Measurements from ENCODE around the gene TMEM204.

The TMEM204 gene

GRCh38 chr16:1500465-1501150 lies 32.9 kb upstream of the TMEM204 start:
- no peak for DNase-seq

DNA sequence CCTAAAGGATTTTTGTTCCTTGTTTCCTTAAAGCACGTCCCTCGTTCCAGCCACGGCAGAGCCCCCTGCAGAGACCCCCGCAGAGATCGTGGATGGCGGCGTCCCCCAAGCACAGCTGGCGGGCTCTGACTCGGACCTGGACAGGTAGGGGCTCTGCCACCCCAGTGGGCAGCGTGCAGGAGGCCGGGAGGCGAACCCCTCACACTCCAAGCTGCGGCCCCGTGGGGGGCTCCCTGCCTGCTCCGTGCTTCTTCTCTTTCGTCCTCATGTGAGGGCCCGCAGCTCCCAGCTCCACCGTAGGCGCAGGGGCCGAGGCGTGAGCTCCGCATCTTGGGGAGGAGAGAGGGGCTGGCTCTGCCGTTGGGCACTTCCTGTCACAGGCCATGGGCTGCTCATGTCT lies 31.8 kb upstream of the TMEM204 start:
- no peak for DNase-seq

GRCh38 chr16:1502092-1503004 lies 31.1 kb upstream of the TMEM204 start:
- DNase-seq = no peak

GRCh38 chr16:1503110-1503955 lies 30.1 kb upstream of the TMEM204 start:
- no peak for DNase-seq

DNA sequence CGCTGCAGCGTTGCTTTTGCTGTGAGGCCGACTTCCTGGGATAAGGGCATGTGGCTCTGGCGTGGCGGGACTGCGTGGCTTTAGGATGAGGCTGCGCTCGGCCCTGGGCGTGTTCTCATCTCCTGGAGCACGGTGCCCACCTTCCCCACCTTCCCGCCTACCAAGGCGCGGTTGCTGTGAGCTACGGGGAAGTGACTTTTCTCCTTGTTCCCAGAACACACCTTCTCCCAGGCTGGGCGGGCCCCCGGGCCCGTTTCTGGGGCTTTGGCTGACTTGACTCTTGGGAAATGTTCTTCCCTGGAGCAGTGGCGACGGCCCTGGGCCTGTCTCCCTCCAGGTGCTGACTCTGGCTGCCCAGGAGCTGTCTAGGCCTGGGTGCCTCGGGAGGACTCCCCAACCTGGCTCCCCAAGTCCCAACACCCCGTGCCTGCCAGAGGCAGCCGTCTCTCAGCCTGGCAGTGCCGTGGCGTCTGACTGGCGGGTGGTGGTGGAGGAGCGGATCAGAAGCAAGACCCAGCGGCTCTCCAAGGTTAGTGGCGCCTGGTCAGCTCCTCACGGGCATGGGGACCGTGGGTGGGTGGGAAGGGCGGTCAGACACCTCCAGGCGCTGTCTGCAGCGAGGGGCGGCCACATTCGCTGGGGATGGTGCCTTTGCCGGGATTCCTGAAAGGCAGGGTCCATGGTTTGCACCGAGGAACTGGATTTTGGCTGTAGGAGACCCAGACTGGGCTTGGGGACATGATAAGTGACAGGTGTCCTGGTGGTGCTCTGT lies 28.2 kb upstream of the TMEM204 start:
- no peak for DNase-seq

- DNase-seq = no peak
These were observed 27.6 kb upstream of the TMEM204 start for GRCh38 chr16:1505912-1506311.

GRCh38 chr16:1506494-1507213 lies 26.8 kb upstream of the TMEM204 start:
- DNase-seq = no peak

GRCh38 chr16:1508494-1509187 lies 24.8 kb upstream of the TMEM204 start:
- no peak for DNase-seq

DNA sequence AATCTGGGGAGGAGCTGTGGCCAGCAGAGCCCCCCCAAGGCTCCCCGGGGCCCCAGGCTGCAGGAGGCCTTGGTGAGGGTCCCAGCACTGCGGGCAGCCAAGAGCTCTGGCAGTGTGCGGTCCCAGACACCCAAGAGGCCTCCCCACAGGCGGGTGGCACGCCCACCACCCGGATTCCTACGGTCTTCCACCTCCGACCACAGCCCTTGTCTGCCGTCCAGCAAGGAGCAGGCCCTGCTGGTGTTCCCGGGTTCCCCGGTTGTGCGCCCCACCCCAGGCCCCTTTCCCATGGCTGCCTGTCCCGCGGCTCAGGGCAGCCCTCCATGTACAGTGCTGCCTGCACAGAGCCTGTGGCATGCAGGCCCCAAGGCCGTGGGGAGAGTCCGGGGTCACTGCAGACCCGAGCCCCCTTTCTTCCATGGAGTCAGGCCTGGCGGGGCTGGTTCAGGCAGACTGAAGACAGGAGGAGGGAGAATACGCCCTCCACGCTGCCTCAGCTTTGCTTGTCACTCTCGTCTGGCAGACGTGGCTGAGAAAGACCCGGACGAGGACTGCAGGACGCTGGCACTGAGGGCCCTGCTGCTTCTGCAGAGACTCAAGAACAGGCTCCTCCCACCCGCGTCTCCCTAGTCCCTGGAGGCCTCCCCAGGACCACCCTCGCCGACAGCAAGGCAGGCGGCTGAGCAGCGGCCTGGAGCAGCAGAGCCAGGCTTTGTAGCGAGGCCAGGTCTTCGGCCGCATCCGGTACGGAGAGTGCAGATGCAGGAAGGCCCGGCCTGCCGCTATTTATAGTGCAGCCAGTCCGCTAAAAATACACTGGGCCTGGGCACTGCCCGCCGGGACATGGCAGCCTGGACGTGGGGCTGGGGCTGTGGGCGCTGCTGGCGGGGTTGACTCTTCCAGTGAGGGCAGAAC lies 23.9 kb upstream of the TMEM204 start:
- DNase-seq = no peak

DNA sequence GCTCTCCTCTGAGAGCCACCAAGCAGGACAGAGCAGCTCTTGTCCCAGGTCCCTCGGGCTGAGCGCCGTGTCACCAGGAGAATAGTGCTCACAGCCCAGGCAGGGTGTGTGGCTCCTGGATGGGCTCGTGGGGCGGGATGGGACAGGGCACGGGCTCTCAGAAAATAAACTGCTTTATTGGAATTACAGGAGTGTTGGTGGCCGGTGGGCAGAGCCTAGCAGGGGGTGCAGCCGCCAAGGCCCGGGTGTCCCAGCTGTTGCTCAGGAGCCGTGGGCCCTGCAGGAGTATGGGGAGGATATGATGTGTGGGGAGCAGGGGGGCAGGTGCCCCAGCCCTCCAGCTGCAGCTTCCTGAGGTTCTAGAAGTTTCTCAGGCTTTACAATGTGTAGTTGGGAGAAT lies 23.2 kb upstream of the TMEM204 start:
- no peak for DNase-seq

GRCh38 chr16:1510941-1511351 lies 22.5 kb upstream of the TMEM204 start:
- DNase-seq = no peak

GRCh38 chr16:1511662-1512569 lies 21.6 kb upstream of the TMEM204 start:
- DNase-seq = no peak

- no peak for DNase-seq
These were observed 20.7 kb upstream of the TMEM204 start for GRCh38 chr16:1512774-1513173.

GRCh38 chr16:1514507-1514906 lies 19.0 kb upstream of the TMEM204 start:
- no peak for DNase-seq

DNA sequence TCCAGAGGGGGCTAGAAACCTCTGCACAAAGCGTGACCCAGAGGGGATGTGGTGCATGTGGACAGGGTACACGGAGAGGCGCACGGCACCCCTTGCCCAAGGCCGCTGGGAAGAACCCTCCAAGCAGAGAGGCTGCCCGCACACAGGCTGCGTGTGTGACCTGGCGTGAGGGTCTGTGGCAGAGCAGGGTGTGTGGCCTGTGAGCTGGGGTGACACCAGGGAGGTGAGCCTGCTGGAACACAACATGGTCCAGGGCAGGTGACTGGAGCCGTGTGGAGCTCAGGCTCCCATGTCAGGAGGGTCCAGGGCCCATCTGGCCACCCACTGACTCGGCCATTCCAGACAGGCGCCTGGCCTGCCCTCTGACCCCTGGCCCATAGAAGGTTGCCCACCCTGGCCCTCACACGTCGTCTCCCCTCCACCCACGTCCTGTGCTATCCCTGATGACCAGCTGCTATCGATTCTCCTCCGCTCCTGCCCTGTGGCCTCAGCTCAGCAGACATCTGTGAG lies 14.8 kb upstream of the TMEM204 start:
- no peak for DNase-seq

GRCh38 chr16:1519831-1520230 lies 13.6 kb upstream of the TMEM204 start:
- DNase-seq = no peak

GRCh38 chr16:1520461-1520860 lies 13.0 kb upstream of the TMEM204 start:
- no peak for DNase-seq

DNA sequence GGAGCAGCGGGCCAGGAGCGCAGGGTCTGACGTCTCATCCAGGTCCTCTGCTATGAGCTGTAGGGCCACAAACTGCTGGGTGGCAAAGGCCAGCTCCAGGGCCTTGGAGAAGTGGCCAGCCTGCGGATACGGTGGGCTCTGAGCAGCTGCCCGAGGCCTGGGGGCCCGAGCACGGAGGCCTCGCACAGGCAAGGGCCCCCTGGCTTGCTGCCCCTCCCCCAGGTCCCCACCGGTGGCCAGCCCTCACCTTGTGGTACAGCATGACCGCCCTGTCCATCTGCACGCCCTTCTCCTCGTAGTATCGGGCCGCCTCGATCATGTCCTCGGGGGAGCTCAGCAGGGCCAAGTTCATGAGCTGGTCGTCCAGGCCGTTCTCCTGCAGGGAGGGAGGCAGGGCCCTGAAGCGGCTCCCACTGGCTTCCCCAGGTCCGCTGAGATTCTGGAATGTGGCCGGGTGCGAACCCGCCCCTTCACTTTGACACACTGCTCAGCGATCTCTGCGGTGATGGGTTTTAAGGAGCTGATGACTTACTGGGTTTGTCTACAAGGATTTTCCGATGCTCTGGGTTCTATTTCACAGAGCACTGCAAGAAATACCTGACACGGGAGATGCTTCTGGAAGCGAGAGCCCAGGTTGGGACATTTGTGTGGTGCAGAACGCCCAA lies 9.8 kb upstream of the TMEM204 start:
- DNase-seq = no peak
